ENCODE results near the gene COX19. TPM values are rescaled to one million over a fixed set of nuclear protein-coding genes. Genes with fewer than 3 reads are reported as not detected.

The COX19 gene
- total RNA-seq, 1 donor from 2014 or later = 20.3 TPM

- no peak for DNase-seq (ENCODE audit: low spot score, unreplicated experiment)
- Mint-ChIP-seq H3K27me3 (no peaks in the 10 kb centered on the region), H3K4me1 (ENCODE audit: low read depth) (peaks cover 34% of the 10 kb centered on the region), H3K27ac (peak overlapping the region; percentile 98), H3K4me3 (ENCODE audit: low read depth) (peak overlapping the region; percentile 87), H3K36me3 (ENCODE audit: insufficient read depth) (peaks cover 5% of the 10 kb centered on the region), H3K9me3 (ENCODE audit: low read depth) (no peaks in the 10 kb centered on the region)
- no peak for TF ChIP-seq CTCF (IDR thresholded peaks at IDR 0.05; ENCODE audit: unreplicated experiment)
Measured at GRCh38 chr7:975702-976473, 539 bp upstream of the COX19 start.

- no peak for TF ChIP-seq CTCF (IDR thresholded peaks at IDR 0.05; ENCODE audit: unreplicated experiment)
- Mint-ChIP-seq H3K27me3 (no peaks in the 10 kb centered on the region), H3K36me3 (ENCODE audit: insufficient read depth) (peaks cover 6% of the 10 kb centered on the region), H3K9me3 (ENCODE audit: low read depth) (no peaks in the 10 kb centered on the region), H3K4me3 (ENCODE audit: low read depth) (peak overlapping the region; percentile 87), H3K4me1 (ENCODE audit: low read depth) (peaks cover 32% of the 10 kb centered on the region), H3K27ac (peak overlapping the region; percentile 90)
- no peak for DNase-seq (ENCODE audit: low spot score, unreplicated experiment)
Measured at GRCh38 chr7:974172-974571, 1.2 kb downstream of the COX19 start.

GRCh38 chr7:973312-973711 is 2.0 kb downstream of the COX19 start:
- no peak for TF ChIP-seq CTCF (IDR thresholded peaks at IDR 0.05; ENCODE audit: unreplicated experiment)

GRCh38 chr7:972676-973309 is 2.6 kb downstream of the COX19 start:
- H3K4me3 Mint-ChIP-seq (ENCODE audit: low read depth) = peak overlapping the region; percentile 53
- peaks cover 21% of the 10 kb centered on the region for H3K4me1 Mint-ChIP-seq (ENCODE audit: low read depth)

More at GRCh38 chr7:973312-973711, 2.0 kb downstream of the COX19 start:
- peaks cover 6% of the 10 kb centered on the region for H3K36me3 Mint-ChIP-seq (ENCODE audit: insufficient read depth)
- no peak for DNase-seq (ENCODE audit: low spot score, unreplicated experiment)
- H3K27me3 Mint-ChIP-seq = no peaks in the 10 kb centered on the region
- H3K4me1 Mint-ChIP-seq (ENCODE audit: low read depth) = peaks cover 26% of the 10 kb centered on the region
- H3K27ac Mint-ChIP-seq = no peak overlapping the region
- no peaks in the 10 kb centered on the region for H3K9me3 Mint-ChIP-seq (ENCODE audit: low read depth)
- peak overlapping the region; percentile 53 for H3K4me3 Mint-ChIP-seq (ENCODE audit: low read depth)

More at GRCh38 chr7:972676-973309, 2.6 kb downstream of the COX19 start:
- DNase-seq (ENCODE audit: low spot score, unreplicated experiment) = no peak
- TF ChIP-seq CTCF (IDR thresholded peaks at IDR 0.05; ENCODE audit: unreplicated experiment) = no peak
- peaks cover 9% of the 10 kb centered on the region for H3K36me3 Mint-ChIP-seq (ENCODE audit: insufficient read depth)
- H3K9me3 Mint-ChIP-seq (ENCODE audit: low read depth) = no peaks in the 10 kb centered on the region
- H3K27me3 Mint-ChIP-seq = no peaks in the 10 kb centered on the region
- no peak overlapping the region for H3K27ac Mint-ChIP-seq
